H1 (cell line): ENCODE results near the gene GHRH. TPM values are rescaled to one million over a fixed set of nuclear protein-coding genes. Genes with fewer than 3 reads are reported as not detected.

Source experiments
- CTCF ChIA-PET: fragments of 300-600 bp; sonication (Branson Sonifier 250); formaldehyde crosslinking; loops from one replicate; lab custom pipeline; 2021; ENCODE audit not compliant: partially characterized antibody; lab: Charles Lee
- POLR2A ChIA-PET: fragments of 300-600 bp; sonication (Branson Sonifier 250); formaldehyde crosslinking; loops from one replicate; lab custom pipeline; 2021; ENCODE audit warnings: inconsistent platforms; ENCODE audit not compliant: partially characterized antibody; lab: Charles Lee
- DNase-seq, 2 experiments: peaks; one replicate each; pipeline versions ENCODE4 v3.0.0 to v3.0.0-alpha.2; 2010 to 2022; ENCODE audit warnings: low spot score in 2 of 2, low read depth in 1 of 2, mixed read lengths in 1 of 2
- FAIRE-seq: peaks from 2 replicates; lab custom pipeline; 2011; peaks lifted over from hg19 to GRCh38; lab: Jason Lieb, UNC
- H2AFZ ChIP-seq: 2 replicates; pipeline ENCODE4 v1.8.1; 2012; ENCODE audit warnings: low read length, inconsistent platforms
- H2AK5ac ChIP-seq: 2 replicates; pipeline ENCODE4 v1.6.1; 2013; ENCODE audit warnings: low read depth, low read length
- H2BK120ac ChIP-seq: replicated peaks from 2 replicates; pipeline ENCODE3; 2013; ENCODE audit warnings: low read depth, low read length, inconsistent platforms
- H2BK12ac ChIP-seq: 2 replicates; pipeline ENCODE4 v1.6.1; 2013; ENCODE audit warnings: low read depth, low read length
- H2BK15ac ChIP-seq: 2 replicates; pipeline ENCODE4 v1.6.1; 2013; ENCODE audit warnings: low read length
- H2BK20ac ChIP-seq: 2 replicates; pipeline ENCODE4 v1.6.1; 2013; ENCODE audit warnings: low read length
- H2BK5ac ChIP-seq: 2 replicates; pipeline ENCODE4 v1.6.1; 2013; ENCODE audit warnings: low read depth, low read length
- H3K14ac ChIP-seq: 2 replicates; pipeline ENCODE4 v1.6.1; 2013; ENCODE audit warnings: inconsistent platforms; ENCODE audit not compliant: insufficient read length
- H3K18ac ChIP-seq: 2 replicates; pipeline ENCODE4 v1.6.1; 2013; ENCODE audit warnings: low read length; ENCODE audit errors: extremely low read depth
- H3K23ac ChIP-seq: 2 replicates; pipeline ENCODE4 v1.6.1; 2013; ENCODE audit warnings: inconsistent platforms; ENCODE audit not compliant: insufficient read length
- H3K23me2 ChIP-seq: 2 replicates; pipeline ENCODE4 v1.6.1; 2013; ENCODE audit warnings: low read depth, low read length
- H3K27ac ChIP-seq: 2 replicates; pipeline ENCODE4 v1.6.1; 2011; ENCODE audit warnings: low read depth, low read length, inconsistent platforms
- H3K27me3 ChIP-seq, 4 experiments: replicated peaks in 1 of 4; 1 replicate in 1 of 4; 2 replicates in 3 of 4; pipeline versions ENCODE4 v1.6.1 to v1.8.1; 2011 to 2013; ENCODE audit warnings: low read length in 3 of 4, mild to moderate bottlenecking in 3 of 4, inconsistent platforms in 2 of 4, mixed read lengths in 2 of 4, moderate library complexity in 1 of 4; ENCODE audit not compliant: control insufficient read depth in 3 of 4, insufficient read depth in 3 of 4; ENCODE audit errors: extremely low read depth in 1 of 4
- H3K36me3 ChIP-seq, 4 experiments: 2 replicates each; pipeline versions ENCODE4 v1.6.1 to v1.8.1; 2011 to 2013; ENCODE audit warnings: mild to moderate bottlenecking in 4 of 4, low read length in 3 of 4, moderate library complexity in 2 of 4, control low read depth in 1 of 4, inconsistent platforms in 1 of 4; ENCODE audit not compliant: insufficient read depth in 4 of 4, control insufficient read depth in 2 of 4
- H3K4ac ChIP-seq: replicated peaks from 2 replicates; pipeline ENCODE3; 2013; ENCODE audit warnings: low read length, low read depth, mixed read lengths, inconsistent platforms; ENCODE audit not compliant: insufficient read length
- H3K4me1 ChIP-seq, 4 experiments: replicated peaks in 1 of 4; 1 replicate in 1 of 4; 2 replicates in 3 of 4; pipeline versions ENCODE4 v1.6.1 to v1.8.1; 2011 to 2013; ENCODE audit warnings: low read length in 3 of 4, inconsistent platforms in 2 of 4, mixed read lengths in 1 of 4; ENCODE audit not compliant: insufficient read depth in 4 of 4, control insufficient read depth in 3 of 4
- H3K4me2 ChIP-seq, 2 experiments: 2 replicates each; pipeline versions ENCODE4 v1.6.1 to v1.8.1; 2011 to 2013; ENCODE audit warnings: low read depth in 2 of 2, low read length in 2 of 2, control low read depth in 1 of 2, inconsistent platforms in 1 of 2, mild to moderate bottlenecking in 1 of 2; ENCODE audit not compliant: insufficient read depth in 1 of 2
- H3K4me3 ChIP-seq, 4 experiments: fragments of 200-600, 300-600 bp in 1 of 4; sonication (generic), shearing (Covaris generic), sonication (Bioruptor Twin) in 1 of 4; 2 replicates each; pipeline versions ENCODE4 v1.5.1 to v1.8.1; 2011 to 2016; ENCODE audit warnings: low read length in 4 of 4, low read depth in 3 of 4, control low read depth in 2 of 4, inconsistent platforms in 2 of 4, mild to moderate bottlenecking in 2 of 4, mixed read lengths in 1 of 4, moderate library complexity in 1 of 4; ENCODE audit not compliant: insufficient read depth in 2 of 4; ENCODE audit errors: extremely low read depth in 1 of 4
- H3K56ac ChIP-seq: replicated peaks from 2 replicates; pipeline ENCODE3; 2013; ENCODE audit warnings: low read depth, mild to moderate bottlenecking, mixed read lengths, low read length, inconsistent platforms; ENCODE audit not compliant: insufficient read length
- H3K79me1 ChIP-seq: 2 replicates; pipeline ENCODE4 v1.6.1; 2013; ENCODE audit warnings: low read depth, low read length, control low read depth
- H3K79me2 ChIP-seq, 2 experiments: 2 replicates each; pipeline versions ENCODE4 v1.6.1 to v1.8.1; 2012 to 2013; ENCODE audit warnings: low read length in 2 of 2, mild to moderate bottlenecking in 2 of 2, inconsistent platforms in 1 of 2; ENCODE audit not compliant: insufficient read depth in 2 of 2, control insufficient read depth in 1 of 2
- H3K9ac ChIP-seq, 4 experiments: replicated peaks in 1 of 4; 1 replicate in 1 of 4; 2 replicates in 3 of 4; pipeline versions ENCODE4 v1.6.1 to v1.8.1; 2011 to 2013; ENCODE audit warnings: low read depth in 3 of 4, low read length in 3 of 4, control low read depth in 2 of 4, mild to moderate bottlenecking in 2 of 4, moderate library complexity in 2 of 4, inconsistent platforms in 1 of 4; ENCODE audit errors: extremely low read depth in 1 of 4
- H3K9me3 ChIP-seq, 2 experiments: 2 replicates each; pipeline versions ENCODE4 v1.6.1 to v1.8.1; 2012 to 2013; ENCODE audit warnings: mild to moderate bottlenecking in 2 of 2, moderate library complexity in 2 of 2, control low read depth in 1 of 2, inconsistent platforms in 1 of 2, low read depth in 1 of 2, low read length in 1 of 2, mixed read lengths in 1 of 2; ENCODE audit not compliant: insufficient read depth in 2 of 2
- H4K20me1 ChIP-seq, 2 experiments: replicated peaks in 1 of 2; 2 replicates each; pipeline versions ENCODE3 to v1.8.1; 2011 to 2013; ENCODE audit warnings: inconsistent platforms in 2 of 2, low read length in 2 of 2, mild to moderate bottlenecking in 1 of 2; ENCODE audit not compliant: insufficient read depth in 2 of 2, control insufficient read depth in 1 of 2
- H4K5ac ChIP-seq: 2 replicates; pipeline ENCODE4 v1.6.1; 2013; ENCODE audit warnings: low read length, low read depth, mixed read lengths, inconsistent platforms; ENCODE audit not compliant: insufficient read length
- H4K8ac ChIP-seq: 2 replicates; pipeline ENCODE4 v1.8.0; 2013; ENCODE audit warnings: mild to moderate bottlenecking, moderate library complexity, low read length, inconsistent platforms; ENCODE audit not compliant: insufficient read depth; ENCODE audit errors: extremely low read depth
- H4K91ac ChIP-seq: replicated peaks from 2 replicates; pipeline ENCODE3; 2013; ENCODE audit warnings: low read length, mixed read lengths, inconsistent platforms; ENCODE audit not compliant: insufficient read length
- ASH2L ChIP-seq: fragments of 200-600, 300-600 bp; sonication (generic); IDR thresholded peaks from one replicate; pipeline ENCODE4 v1.7.1; 2017; ENCODE audit warnings: low read length
- CBX5 ChIP-seq: fragments of 300-800, 300-1000 bp; sonication (generic); IDR thresholded peaks from 2 replicates; pipeline ENCODE4 v1.7.1; 2016; ENCODE audit warnings: antibody characterized with exemption, low read length, low read depth
- CREB1 ChIP-seq: IDR thresholded peaks from 2 replicates; pipeline ENCODE4 v1.6.1; 2012; ENCODE audit warnings: inconsistent platforms
- KDM4A ChIP-seq: IDR thresholded peaks from one replicate; pipeline ENCODE4 v1.7.1; 2012; ENCODE audit warnings: low read depth, mild to moderate bottlenecking, moderate library complexity, low read length, inconsistent platforms; ENCODE audit not compliant: severe bottlenecking
- RXRA ChIP-seq: IDR thresholded peaks from 2 replicates; pipeline ENCODE4 v1.6.1; 2011; ENCODE audit warnings: low read depth, mild to moderate bottlenecking, low read length, moderate library complexity; ENCODE audit not compliant: insufficient read depth
- SAP30 ChIP-seq: fragments of 300-600 bp; sonication (generic); IDR thresholded peaks from 2 replicates; pipeline ENCODE4 v1.7.1; 2012; ENCODE audit warnings: low read length, moderate library complexity, mild to moderate bottlenecking, inconsistent platforms; ENCODE audit not compliant: insufficient read depth, insufficient replicate concordance
- SIN3A ChIP-seq, 2 experiments: IDR thresholded peaks in 1 of 2; conservative IDR thresholded peaks in 1 of 2; 2 replicates each; pipeline ENCODE4 v1.6.1; 2011 to 2012; ENCODE audit warnings: low read length in 2 of 2, improper control_type of control experiment in 1 of 2, low read depth in 1 of 2, mild to moderate bottlenecking in 1 of 2
- SIRT6 ChIP-seq: IDR thresholded peaks from one replicate; pipeline ENCODE4 v1.7.1; 2012; ENCODE audit warnings: low read length, inconsistent platforms
- SUZ12 ChIP-seq: fragments of 200-600 bp; sonication (generic); IDR thresholded peaks from 2 replicates; pipeline ENCODE4 v1.6.1; 2012; ENCODE audit warnings: mild to moderate bottlenecking, inconsistent platforms, low read length, moderate library complexity, mixed read lengths
- YY1 ChIP-seq: IDR thresholded peaks from 2 replicates; pipeline ENCODE4 v1.6.1; 2011; ENCODE audit warnings: low read depth, mild to moderate bottlenecking, low read length
- WGBS, 2 experiments: shearing (Covaris generic) in 1 of 2; methylation state at CpG; one replicate each; pipeline versions ENCODE4 v1.1.6 to v1.1.7; 2013 to 2015; ENCODE audit warnings: low lambda C conversion rate in 2 of 2, mixed read lengths in 2 of 2, inconsistent platforms in 1 of 2, low coverage in 1 of 2, missing lambda C conversion rate in 1 of 2; ENCODE audit not compliant: insufficient replicate concordance in 2 of 2, insufficient coverage in 1 of 2, insufficient read length in 1 of 2; ENCODE audit errors: extremely low coverage in 1 of 2, missing lambda C conversion rate in 1 of 2; 5-methylcytosine and 5-hydroxymethylcytosine counted together
- polyA plus RNA-seq, 7 experiments: library from polyadenylated mRNA; depleted of rRNA in 3 of 7; stranded (reverse) in 5 of 7; unstranded in 2 of 7; fragments of >200 nt in 5 of 7; fragments of 200-250 nt in 2 of 7; gene quantifications; 1 replicate in 5 of 7; 2 replicates in 1 of 7; 4 replicates in 1 of 7; pipeline versions ENCODE4 v1.2.1 to v1.2.3, GENCODE V29; 2011 to 2013; ENCODE audit warnings: missing spikeins in 2 of 7, mixed read lengths in 2 of 7
- total RNA-seq: library from RNA; stranded (reverse); fragmentation: NEBNext Ultra II Directional; extraction: Animal tissue kit (Norgen Biotek cat#: 25700); gene quantifications from 2 replicates; pipeline ENCODE4 v1.2.1, GENCODE V29; 2021

GHRH gene
- total and polyA plus RNA-seq, 2 of the 8 experiments (the other 6 are each of a cell fraction or from before 2014, with no cell fraction given): not detected

- Histone ChIP-seq H3K4ac (no peak overlapping the region), H3K9me3 (no peaks in the 10 kb centered on the region), H3K79me1 (peaks cover 12% of the 10 kb centered on the region), H2AFZ (no peak overlapping the region), H3K27me3 (no peaks in the 10 kb centered on the region), H3K9ac (no peak overlapping the region), H3K4me3 (no peak overlapping the region), H3K79me2 (peaks cover 0 to 11% of the 10 kb centered on the region in 2 experiments; a peak in 2 of 4 replicates), H4K20me1 (peaks cover 0 to 4% of the 10 kb centered on the region in 2 experiments), H3K23ac (no peak overlapping the region), H4K91ac (no peak overlapping the region), H3K14ac (no peak overlapping the region), H3K36me3 (peaks cover 38 to 84% (median 62%) of the 10 kb centered on the region in 4 experiments), H3K23me2 (no peaks in the 10 kb centered on the region), H3K18ac (no peak overlapping the region), H2BK20ac (no peak overlapping the region), H3K56ac (no peak overlapping the region), H3K27ac (no peak overlapping the region), H3K4me2 (no peak overlapping the region), H2AK5ac (no peak overlapping the region), H4K8ac (no peak overlapping the region), H4K5ac (no peak overlapping the region), H3K4me1 (no peaks in the 10 kb centered on the region), H2BK120ac (no peak overlapping the region), H2BK15ac (no peak overlapping the region), H2BK12ac (no peak overlapping the region), H2BK5ac (no peak overlapping the region)
- ChIA-PET CTCF (interaction anchor here (0.9 to 1.4 kb wide), 2 partner anchors 11 to 15 kb away, joined by 5 to 6 read pairs; no protein-coding TSS in a partner anchor), POLR2A (interaction anchor here (2.3 kb wide), 1 partner anchor 13 kb away, joined by 8 read pairs; no protein-coding TSS in a partner anchor)
- 94% methylated on average over 11 of the region's 11 CpGs; no CpG with 5 or more reads in 1 of the 2 experiments for WGBS, 2 experiments
- FAIRE-seq (no peak), DNase-seq (no peak)
- TF ChIP-seq ASH2L: no peak
- TF ChIP-seq RXRA: no peak
- TF ChIP-seq KDM4A: no peak
- no peak for TF ChIP-seq YY1
- no peak for TF ChIP-seq SIN3A (conservative IDR thresholded peaks at IDR 0.05 in 1 of 2, IDR thresholded peaks at IDR 0.05 in 1 of 2; ENCODE audit: low read depth in 1 of 2, low read length in 2 of 2)
- no peak for TF ChIP-seq SUZ12
- no peak for TF ChIP-seq CBX5
- no peak for TF ChIP-seq SAP30
- TF ChIP-seq SIRT6: no peak
- TF ChIP-seq CREB1: no peak
Observed at GRCh38 chr20:37207171-37207570, 54.4 kb downstream of the GHRH start.
